HG03060 (cell line): ENCODE data around the gene WWOX.

Experiments
- ATAC-seq: cut with Tn5 transposase; IDR thresholded peaks from one replicate; pipeline ENCODE4 v1.9.1; 2021; ENCODE audit warnings: low read depth, moderate number of reproducible peaks; ENCODE audit not compliant: unreplicated experiment

The WWOX gene

DNA sequence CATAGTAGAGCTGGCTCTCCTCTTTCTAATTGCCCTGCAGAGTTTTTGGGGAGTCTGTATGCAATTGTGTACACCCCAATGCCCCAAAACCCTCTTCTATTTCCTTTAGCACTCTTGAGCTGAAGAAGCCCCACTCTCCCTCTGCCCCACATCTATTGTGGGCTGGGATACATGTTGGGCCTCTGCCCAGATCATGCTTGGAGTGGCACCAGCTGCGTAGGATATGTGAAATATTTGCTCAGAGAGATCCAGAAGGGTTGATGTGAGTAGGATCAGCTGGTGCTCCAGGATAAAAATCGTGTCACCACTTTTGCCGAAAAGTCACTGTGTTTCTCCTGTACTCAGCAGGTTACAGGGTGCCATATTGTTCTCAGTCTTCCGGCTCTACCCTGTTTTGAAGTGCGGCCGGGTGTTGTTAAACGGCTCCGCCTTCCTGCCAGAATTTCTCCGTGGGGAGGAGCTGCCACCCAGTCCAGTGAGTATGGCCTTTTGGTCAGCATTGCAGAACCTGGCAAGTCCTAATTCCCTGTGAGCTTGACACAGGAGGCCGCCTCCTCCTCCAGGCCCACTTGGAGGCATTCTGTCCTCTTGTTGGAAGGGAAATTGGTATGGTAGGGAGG, 664.5 kb downstream of the WWOX start:
- ATAC-seq = no peak

DNA sequence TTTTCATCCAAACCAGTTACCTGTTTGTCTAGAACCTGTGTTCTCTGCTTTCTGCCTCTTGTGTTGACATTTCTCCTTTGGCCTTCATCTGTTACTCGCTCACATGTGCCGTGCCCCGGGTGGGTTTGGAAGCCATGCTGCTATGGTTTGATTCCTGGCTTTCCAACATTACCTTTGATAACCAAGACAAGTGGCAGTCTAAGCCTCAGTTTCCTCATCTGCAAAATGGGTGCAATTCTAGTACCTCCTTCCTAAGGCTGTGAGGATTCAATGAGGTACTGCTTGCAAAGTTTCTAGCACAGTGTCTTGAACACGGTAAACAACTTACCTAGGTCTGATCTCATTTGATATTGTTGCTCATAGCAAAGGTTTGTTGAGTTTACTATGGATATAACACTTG, 665.0 kb downstream of the WWOX start:
- no peak for ATAC-seq

- ATAC-seq = no peak
These were observed 668.8 kb downstream of the WWOX start for GRCh38 chr16:78768226-78768625.

- no peak for ATAC-seq
These were observed 669.3 kb downstream of the WWOX start for GRCh38 chr16:78768718-78769117.

DNA sequence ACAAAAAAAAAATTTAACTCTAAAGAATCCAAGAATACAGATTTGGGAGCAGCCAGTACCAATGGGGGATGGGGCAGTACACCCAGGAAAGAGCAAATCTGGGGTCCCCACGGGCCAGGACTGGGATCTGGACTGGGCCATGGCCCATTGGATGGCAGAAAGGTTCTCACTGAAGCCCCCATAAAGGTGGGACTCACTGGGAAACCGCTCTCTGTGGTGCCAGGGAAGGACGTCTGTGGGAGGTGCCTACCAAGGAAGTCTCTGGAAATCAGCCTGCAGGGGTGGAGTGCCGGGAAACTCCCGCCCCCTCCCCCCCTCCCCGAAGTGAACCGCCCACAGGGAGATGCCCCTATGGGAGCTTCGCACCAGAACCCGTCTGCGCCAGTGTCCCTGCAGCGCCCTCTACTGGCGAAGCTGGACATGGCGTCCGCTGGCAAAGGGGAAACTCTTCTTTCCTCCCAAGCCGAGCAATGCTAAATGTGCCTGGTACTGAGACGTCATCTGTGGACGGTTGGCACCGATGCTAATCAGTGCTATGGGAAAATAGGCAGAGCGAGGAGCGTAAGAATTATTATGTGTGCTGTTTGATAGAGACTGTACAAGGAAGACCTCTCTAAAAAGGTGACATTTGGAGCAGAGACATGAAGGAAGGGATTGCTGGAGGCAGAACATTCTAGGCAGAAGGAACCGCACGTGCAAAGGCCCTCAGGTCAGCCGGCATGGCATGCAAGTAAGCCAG, 671.1 kb downstream of the WWOX start:
- ATAC-seq = no peak

DNA sequence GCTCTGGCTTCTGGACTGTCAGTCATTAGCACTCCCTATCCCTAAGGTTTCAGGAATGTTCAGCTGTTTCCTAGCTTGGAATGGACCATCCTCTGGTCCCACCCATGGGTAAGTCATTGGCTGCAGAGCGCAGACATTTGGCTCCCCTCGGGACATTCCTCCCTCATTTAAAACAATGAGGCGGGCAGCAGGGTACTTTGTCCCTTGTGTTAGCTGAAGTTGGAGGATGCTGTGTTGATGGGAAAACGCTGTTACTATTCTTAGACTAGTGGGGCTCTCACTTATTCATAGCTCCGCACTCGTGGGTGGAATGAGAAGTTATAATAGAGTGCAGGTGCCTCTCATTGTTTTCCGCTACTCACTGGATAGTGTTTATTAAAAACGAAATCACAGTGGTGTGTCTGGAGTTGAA, 673.8 kb downstream of the WWOX start:
- no peak for ATAC-seq

DNA sequence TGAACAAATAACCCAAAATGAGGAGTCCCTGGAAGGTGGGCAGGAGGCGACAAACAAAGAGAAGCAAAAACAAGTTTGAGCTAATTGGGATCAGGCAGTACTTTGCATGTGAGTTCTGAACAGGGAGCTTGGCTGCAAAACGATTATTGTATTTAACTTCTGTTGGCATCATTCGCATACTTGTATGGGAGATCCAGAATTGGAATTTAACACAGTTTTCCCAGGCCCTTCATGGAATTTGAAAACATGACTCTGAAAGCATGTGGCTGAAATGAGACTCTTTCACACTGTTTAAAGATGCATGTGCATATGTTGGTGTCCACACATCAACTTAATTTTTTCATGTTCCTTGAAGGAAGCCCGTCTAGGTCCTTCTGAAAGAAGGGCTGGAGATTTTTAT, 674.3 kb downstream of the WWOX start:
- ATAC-seq = no peak

- no peak for ATAC-seq
These were observed 675.7 kb downstream of the WWOX start for GRCh38 chr16:78775161-78775561.

DNA sequence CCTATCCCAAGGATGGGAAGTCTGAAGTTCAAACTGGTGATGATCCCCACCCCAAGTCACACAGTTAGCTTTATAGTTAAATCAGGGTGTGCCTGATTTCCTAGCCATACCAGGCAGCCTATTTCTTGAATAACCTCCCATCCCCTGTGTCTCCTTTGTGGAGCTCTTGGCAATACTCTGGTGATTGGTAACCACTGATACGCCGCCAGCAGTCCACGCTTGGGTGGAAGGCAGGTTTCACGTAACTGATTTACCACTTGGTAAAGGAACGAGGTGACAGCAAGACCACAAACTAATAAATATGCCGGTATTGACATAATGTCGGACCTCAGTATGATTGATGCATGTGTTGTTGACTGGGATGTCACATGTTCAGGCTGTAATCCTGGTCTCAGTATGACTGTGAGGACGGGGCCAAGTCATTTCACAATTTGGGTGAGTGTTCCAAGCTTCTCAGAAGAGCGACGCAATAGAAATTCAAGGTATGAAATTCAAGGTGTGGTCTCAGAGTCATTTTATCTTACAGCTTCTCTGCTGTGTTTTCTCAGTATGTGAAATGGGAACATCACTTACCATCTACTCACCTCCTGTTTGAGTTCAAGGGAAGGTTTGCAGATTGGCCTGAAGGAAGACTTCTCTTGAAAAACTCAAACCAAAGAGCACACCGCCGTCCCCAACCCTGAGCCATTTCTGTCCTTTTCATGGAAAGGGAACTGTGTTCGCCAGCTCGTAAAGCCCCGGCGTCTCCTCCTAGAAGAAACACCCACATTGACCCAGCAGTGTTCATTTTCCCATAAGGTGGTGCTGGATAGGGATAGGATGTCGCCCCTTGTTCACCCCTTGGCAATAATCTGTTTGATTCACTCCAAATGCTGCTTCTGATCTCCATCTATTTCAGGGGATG, 678.9 kb downstream of the WWOX start:
- no peak for ATAC-seq

DNA sequence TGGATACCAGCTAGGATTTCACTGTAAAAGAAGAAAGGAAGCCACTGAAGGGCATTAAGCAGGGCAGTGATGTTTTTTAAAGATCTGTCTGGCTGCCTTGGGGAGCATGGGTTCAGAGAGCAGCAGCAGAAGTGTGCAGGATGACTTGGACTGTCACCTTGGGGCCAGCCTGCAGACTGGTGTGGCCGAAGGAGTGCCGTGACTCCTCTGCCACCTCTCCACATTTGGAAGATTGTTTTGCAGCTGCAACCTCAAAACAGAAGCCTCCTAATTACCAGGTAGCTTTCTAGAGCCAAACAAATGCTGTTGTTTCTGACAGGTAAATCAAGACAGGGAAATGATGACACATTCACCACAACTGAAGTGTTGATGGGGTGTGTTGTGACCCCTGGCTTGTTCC, 681.4 kb downstream of the WWOX start:
- no peak for ATAC-seq

- no peak for ATAC-seq
These were observed 683.1 kb downstream of the WWOX start for GRCh38 chr16:78782572-78782971.

GRCh38 chr16:78783570-78784079, 684.2 kb downstream of the WWOX start:
- ATAC-seq = no peak

- ATAC-seq = no peak
These were observed 685.3 kb downstream of the WWOX start for GRCh38 chr16:78784771-78785170.

DNA sequence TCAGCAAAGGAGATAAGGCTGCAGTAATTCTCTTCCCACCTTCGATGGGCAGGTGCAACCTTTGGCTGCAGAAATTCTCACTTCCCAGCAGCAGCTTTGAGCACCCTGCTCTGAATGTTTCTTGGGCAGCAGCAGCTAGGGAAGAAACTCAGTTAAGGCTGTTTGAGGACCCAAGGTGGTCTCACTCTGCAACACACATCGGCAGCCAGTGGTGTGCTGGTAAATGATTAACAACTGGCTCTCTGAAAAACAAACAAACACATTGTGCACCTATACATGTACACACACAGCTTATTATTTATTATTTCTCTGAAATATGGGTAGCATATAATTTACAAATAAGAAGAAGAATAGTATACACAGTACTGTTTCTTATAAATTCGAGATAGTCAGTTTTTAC, 685.8 kb downstream of the WWOX start:
- ATAC-seq = no peak

DNA sequence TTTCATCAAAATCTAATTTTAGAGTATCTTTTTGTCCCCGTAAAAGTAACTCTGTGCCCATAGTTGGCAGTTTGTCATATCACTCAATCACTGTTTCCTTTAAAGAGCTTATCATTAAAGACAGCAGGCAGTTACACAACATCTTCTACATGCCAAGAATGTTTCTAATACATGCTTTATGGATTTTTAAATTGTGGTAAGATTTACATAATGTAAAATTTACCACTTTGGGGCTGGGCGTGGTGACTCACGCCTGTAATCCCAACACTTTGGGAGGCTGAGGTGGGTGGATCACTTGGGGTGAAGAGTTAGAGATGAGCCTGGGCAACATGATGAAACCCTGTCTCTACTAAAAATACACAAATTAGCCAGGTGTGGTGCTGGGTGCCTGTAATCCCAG, 687.2 kb downstream of the WWOX start:
- ATAC-seq = no peak

GRCh38 chr16:78788276-78788675, 688.8 kb downstream of the WWOX start:
- no peak for ATAC-seq

DNA sequence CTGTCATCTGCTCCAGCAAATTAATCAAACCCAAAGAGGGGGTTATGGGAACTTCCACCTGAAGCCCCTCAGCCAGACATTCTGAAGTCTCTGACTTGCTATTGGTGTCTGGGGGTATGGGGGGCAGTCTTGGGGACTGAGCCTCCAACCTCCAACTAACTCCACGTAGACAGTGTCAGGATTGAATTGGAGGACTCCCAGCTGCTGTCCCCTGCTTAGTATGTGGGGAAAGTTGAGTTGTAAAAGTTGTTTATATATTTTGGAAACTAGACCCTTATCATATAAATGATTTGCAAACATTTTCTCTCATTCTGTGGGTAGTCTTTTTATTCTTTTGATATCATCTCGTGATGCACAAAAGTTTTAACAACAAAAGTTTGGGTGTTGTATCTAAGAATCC, 689.2 kb downstream of the WWOX start:
- no peak for ATAC-seq

- ATAC-seq = no peak
These were observed 690.1 kb downstream of the WWOX start for GRCh38 chr16:78789561-78789960.

- ATAC-seq = no peak
These were observed 691.6 kb downstream of the WWOX start for GRCh38 chr16:78791011-78791410.

DNA sequence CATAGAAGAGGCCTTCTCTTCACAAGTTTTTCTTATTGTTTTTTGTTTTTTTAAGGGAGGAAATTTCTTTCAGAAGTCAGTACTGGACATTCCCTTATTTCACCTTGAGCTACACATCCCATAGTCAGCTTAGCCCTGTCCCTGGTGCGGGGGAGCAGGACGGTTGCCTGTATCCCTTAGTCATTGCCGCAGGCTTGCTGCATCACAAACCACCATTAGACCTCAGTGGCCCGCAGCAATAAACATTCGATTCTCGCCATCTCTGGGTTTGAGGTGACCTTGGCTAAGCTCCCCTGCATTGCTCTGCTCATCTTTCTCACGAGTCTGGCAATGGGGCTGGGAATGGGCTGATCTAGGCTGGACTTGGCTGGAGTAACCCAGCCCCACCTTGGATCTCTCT, 692.5 kb downstream of the WWOX start:
- ATAC-seq = no peak

- no peak for ATAC-seq
These were observed 693.5 kb downstream of the WWOX start for GRCh38 chr16:78792952-78793351.
